DND-41 (cell line): ENCODE data around the gene OR2F2.

Experiments
- ATAC-seq: fragments of 200-7000 bp; cut with Tn5 transposase; 3 replicates; pipeline ENCODE4 v1.9.1; 2021; ENCODE audit warnings: low read depth; ENCODE audit not compliant: insufficient read depth
- DNase-seq: peaks from one replicate; pipeline ENCODE4 v3.0.0-alpha.2; 2020
- H2AFZ ChIP-seq: 2 replicates; pipeline ENCODE4 v1.6.0; 2012; ENCODE audit warnings: low read depth, low read length
- H3K27ac ChIP-seq: 2 replicates; pipeline ENCODE4 v1.5.1; 2012; ENCODE audit warnings: low read length, inconsistent platforms
- H3K27me3 ChIP-seq: fragments of 200-600 bp; sonication (generic); 2 replicates; pipeline ENCODE4 v1.6.0; 2012; ENCODE audit warnings: low read length, mild to moderate bottlenecking, inconsistent platforms; ENCODE audit not compliant: insufficient read depth, poor library complexity
- H3K36me3 ChIP-seq: 2 replicates; pipeline ENCODE4 v1.5.1; 2012; ENCODE audit warnings: low read length, inconsistent platforms; ENCODE audit not compliant: insufficient read depth
- H3K4me1 ChIP-seq: 2 replicates; pipeline ENCODE4 v1.5.1; 2012; ENCODE audit warnings: mild to moderate bottlenecking, low read length; ENCODE audit not compliant: insufficient read depth
- H3K4me2 ChIP-seq: 2 replicates; pipeline ENCODE4 v1.6.0; 2012; ENCODE audit warnings: mild to moderate bottlenecking, moderate library complexity, low read length, inconsistent platforms; ENCODE audit not compliant: insufficient read depth
- H3K4me3 ChIP-seq, 2 experiments: fragments of 200-600 bp in 1 of 2; shearing (Covaris generic) in 1 of 2; 2 replicates each; pipeline ENCODE4 v1.5.1; 2012 to 2016; ENCODE audit warnings: inconsistent platforms in 2 of 2, low read length in 2 of 2, mild to moderate bottlenecking in 2 of 2, low read depth in 1 of 2, moderate library complexity in 1 of 2
- H3K79me2 ChIP-seq: 2 replicates; pipeline ENCODE4 v1.6.0; 2012; ENCODE audit warnings: low read length, inconsistent platforms; ENCODE audit not compliant: insufficient read depth
- H3K9ac ChIP-seq: 2 replicates; pipeline ENCODE4 v1.6.0; 2012; ENCODE audit warnings: low read depth, mild to moderate bottlenecking, inconsistent platforms, low read length, moderate library complexity
- H3K9me3 ChIP-seq: 2 replicates; pipeline ENCODE4 v1.5.1; 2012; ENCODE audit warnings: low read length, moderate library complexity, mild to moderate bottlenecking, inconsistent platforms; ENCODE audit not compliant: insufficient read depth, severe bottlenecking
- H4K20me1 ChIP-seq: 2 replicates; pipeline ENCODE4 v1.6.0; 2012; ENCODE audit warnings: low read length; ENCODE audit not compliant: insufficient read depth
- EZH2 ChIP-seq: IDR thresholded peaks from 3 replicates; pipeline ENCODE4 v1.6.1; 2012; ENCODE audit warnings: borderline replicate concordance, low read depth, mild to moderate bottlenecking, moderate library complexity, low read length, inconsistent platforms; ENCODE audit not compliant: severe bottlenecking
- TF ChIP-seq, protein P1 (sequence below): IDR thresholded peaks from 2 replicates; pipeline ENCODE4 v1.5.1; 2012; ENCODE audit warnings: borderline replicate concordance, low read length, moderate library complexity, mild to moderate bottlenecking; ENCODE audit not compliant: poor library complexity, severe bottlenecking; ENCODE audit errors: extremely low read depth

Gene OR2F2, protein sequence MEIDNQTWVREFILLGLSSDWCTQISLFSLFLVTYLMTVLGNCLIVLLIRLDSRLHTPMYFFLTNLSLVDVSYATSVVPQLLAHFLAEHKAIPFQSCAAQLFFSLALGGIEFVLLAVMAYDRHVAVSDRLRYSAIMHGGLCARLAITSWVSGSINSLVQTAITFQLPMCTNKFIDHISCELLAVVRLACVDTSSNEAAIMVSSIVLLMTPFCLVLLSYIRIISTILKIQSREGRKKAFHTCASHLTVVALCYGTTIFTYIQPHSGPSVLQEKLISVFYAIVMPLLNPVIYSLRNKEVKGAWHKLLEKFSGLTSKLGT

DNA sequence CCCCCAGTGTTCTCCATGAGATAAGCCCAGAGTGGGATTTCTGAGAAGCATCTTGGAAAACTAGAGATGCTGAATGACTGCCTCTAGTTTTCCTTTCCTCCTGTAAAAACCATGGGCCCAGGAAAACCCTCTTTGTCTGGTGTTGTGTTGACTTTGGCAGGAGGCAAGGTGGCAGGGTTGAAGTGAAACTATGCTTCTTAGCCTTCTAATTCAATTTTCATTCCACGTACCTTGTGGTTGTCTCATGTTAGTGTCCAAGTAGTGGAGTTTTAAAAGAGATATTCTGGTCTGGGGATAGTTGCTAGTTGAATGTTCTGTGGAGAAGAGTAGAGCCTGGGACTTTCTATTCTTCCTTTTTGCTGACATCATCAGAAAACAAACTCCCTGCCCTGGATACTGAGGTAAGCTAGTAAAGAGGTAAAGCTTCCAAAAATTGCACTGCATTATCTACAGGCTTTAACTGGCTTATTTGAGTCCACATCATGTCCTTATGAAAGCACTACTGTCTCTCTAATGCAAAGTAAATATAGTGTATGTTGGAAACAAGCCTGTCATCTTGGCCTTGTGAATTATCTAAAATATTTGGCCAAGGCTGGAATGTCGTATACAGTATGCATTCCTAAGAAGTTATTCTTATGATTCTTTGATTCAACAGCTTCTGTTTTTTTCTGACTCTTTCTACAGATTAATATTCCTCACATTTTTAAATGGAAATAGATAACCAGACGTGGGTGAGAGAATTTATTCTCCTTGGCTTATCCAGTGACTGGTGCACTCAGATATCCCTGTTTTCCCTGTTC is at the start of gene OR2F2:
Gene OR2F2, plus strand, starts transcription at position 708 of the 800 bp plus-strand sequence. Its CDS starts 0 bp downstream, at position 708.
- H3K4me2 ChIP-seq: no peak within 1 kb of the TSS
- TF ChIP-seq, protein P1, sequence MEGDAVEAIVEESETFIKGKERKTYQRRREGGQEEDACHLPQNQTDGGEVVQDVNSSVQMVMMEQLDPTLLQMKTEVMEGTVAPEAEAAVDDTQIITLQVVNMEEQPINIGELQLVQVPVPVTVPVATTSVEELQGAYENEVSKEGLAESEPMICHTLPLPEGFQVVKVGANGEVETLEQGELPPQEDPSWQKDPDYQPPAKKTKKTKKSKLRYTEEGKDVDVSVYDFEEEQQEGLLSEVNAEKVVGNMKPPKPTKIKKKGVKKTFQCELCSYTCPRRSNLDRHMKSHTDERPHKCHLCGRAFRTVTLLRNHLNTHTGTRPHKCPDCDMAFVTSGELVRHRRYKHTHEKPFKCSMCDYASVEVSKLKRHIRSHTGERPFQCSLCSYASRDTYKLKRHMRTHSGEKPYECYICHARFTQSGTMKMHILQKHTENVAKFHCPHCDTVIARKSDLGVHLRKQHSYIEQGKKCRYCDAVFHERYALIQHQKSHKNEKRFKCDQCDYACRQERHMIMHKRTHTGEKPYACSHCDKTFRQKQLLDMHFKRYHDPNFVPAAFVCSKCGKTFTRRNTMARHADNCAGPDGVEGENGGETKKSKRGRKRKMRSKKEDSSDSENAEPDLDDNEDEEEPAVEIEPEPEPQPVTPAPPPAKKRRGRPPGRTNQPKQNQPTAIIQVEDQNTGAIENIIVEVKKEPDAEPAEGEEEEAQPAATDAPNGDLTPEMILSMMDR: no peak
- TF ChIP-seq EZH2: no peak

GRCh38 chr7:143885951-143886350 is 49.1 kb upstream of the OR2F2 start:
- H3K27me3 ChIP-seq: no peaks in the 10 kb centered on the region
- H4K20me1 ChIP-seq: peaks cover 31% of the 10 kb centered on the region; the same call in 1 of the 2 replicates
- H3K9me3 ChIP-seq: peaks cover 11% of the 10 kb centered on the region
- ATAC-seq (no peak), DNase-seq (no peak)
- no peak overlapping the region for H3K4me3 ChIP-seq
- TF ChIP-seq, protein P1: no peak
- no peak for TF ChIP-seq EZH2
- H3K4me2 ChIP-seq: no peak overlapping the region
- no peaks in the 10 kb centered on the region for H3K4me1 ChIP-seq
- H3K9ac ChIP-seq: no peak overlapping the region
- H3K79me2 ChIP-seq: peaks cover 58% of the 10 kb centered on the region
- H2AFZ ChIP-seq: no peak overlapping the region
- no peak overlapping the region for H3K27ac ChIP-seq
- peaks cover 12% of the 10 kb centered on the region for H3K36me3 ChIP-seq

More for the DNA sequence above, at the start of gene OR2F2:
- no peak for DNase-seq
- no peak within 1 kb of the TSS for H3K9ac ChIP-seq
- no peak within 1 kb of the TSS for H2AFZ ChIP-seq
- H3K27me3 ChIP-seq: no peaks in the 10 kb centered on the region
- no peaks in the 10 kb centered on the region for H3K4me1 ChIP-seq
- H3K36me3 ChIP-seq: no peaks in the 10 kb centered on the region
- H4K20me1 ChIP-seq: no peaks in the 10 kb centered on the region
- no peak within 1 kb of the TSS for H3K27ac ChIP-seq
- no peak for ATAC-seq
- H3K4me3 ChIP-seq: no peak within 1 kb of the TSS
- no peaks in the 10 kb centered on the region for H3K9me3 ChIP-seq
- no peaks in the 10 kb centered on the region for H3K79me2 ChIP-seq

- TF ChIP-seq, protein P1: no peak
- TF ChIP-seq EZH2: no peak
- H4K20me1 ChIP-seq: peaks cover 27% of the 10 kb centered on the region; the same call in 1 of the 2 replicates
- DNase-seq (no peak), ATAC-seq (no peak)
- H3K4me2 ChIP-seq: no peak overlapping the region
- no peak overlapping the region for H2AFZ ChIP-seq
- H3K9me3 ChIP-seq: peaks cover 14% of the 10 kb centered on the region
- no peak overlapping the region for H3K4me3 ChIP-seq
- peaks cover 12% of the 10 kb centered on the region for H3K36me3 ChIP-seq
- no peak overlapping the region for H3K9ac ChIP-seq
- peaks cover 68% of the 10 kb centered on the region for H3K79me2 ChIP-seq
- no peaks in the 10 kb centered on the region for H3K27me3 ChIP-seq
- no peak overlapping the region for H3K27ac ChIP-seq
- H3K4me1 ChIP-seq: no peaks in the 10 kb centered on the region
Measured at GRCh38 chr7:143886826-143887477, 48.1 kb upstream of the OR2F2 start.
